Endothelial cell (in vitro differentiated cells): ENCODE measurements around the gene SDF2. TPM values are rescaled to one million over a fixed set of nuclear protein-coding genes. Genes with fewer than 3 reads are reported as not detected.

Experiments used
- DNase-seq: peaks from one replicate; pipeline ENCODE4 v3.0.0; 2021; ENCODE audit warnings: low spot score
- H3K27ac Mint-ChIP-seq: one replicate; pipeline ENCODE4 v1.8.0; 2021; ENCODE audit warnings: mixed read lengths, inconsistent platforms; ENCODE audit not compliant: unreplicated experiment
- H3K27me3 Mint-ChIP-seq: one replicate; pipeline ENCODE4 v1.8.0; 2021; ENCODE audit warnings: mild to moderate bottlenecking, moderate library complexity, mixed read lengths, inconsistent platforms; ENCODE audit not compliant: unreplicated experiment
- H3K36me3 Mint-ChIP-seq: one replicate; pipeline ENCODE4 v1.8.0; 2021; ENCODE audit warnings: mild to moderate bottlenecking, low read depth, mixed read lengths, inconsistent platforms; ENCODE audit not compliant: unreplicated experiment
- H3K4me1 Mint-ChIP-seq: one replicate; pipeline ENCODE4 v1.8.0; 2021; ENCODE audit warnings: mild to moderate bottlenecking, mixed read lengths, inconsistent platforms; ENCODE audit not compliant: unreplicated experiment
- H3K4me3 Mint-ChIP-seq: one replicate; pipeline ENCODE4 v1.8.0; 2021; ENCODE audit warnings: mild to moderate bottlenecking, mixed read lengths, inconsistent platforms; ENCODE audit not compliant: unreplicated experiment
- H3K9me3 Mint-ChIP-seq: one replicate; pipeline ENCODE4 v1.8.0; 2021; ENCODE audit warnings: mixed read lengths, inconsistent platforms; ENCODE audit not compliant: unreplicated experiment
- CTCF ChIP-seq: fragments of 200-600 bp; sonication (generic); IDR thresholded peaks from one replicate; pipeline ENCODE4 v1.5.0; 2021; ENCODE audit warnings: antibody characterized with exemption; ENCODE audit not compliant: unreplicated experiment
- total RNA-seq: library from RNA; stranded (reverse); fragmentation: NEBNext Ultra II Directional; extraction: Animal tissue kit (Norgen Biotek cat#: 25700); gene quantifications from one replicate; pipeline ENCODE4 v1.2.1, GENCODE V29; 2021; ENCODE audit not compliant: unreplicated experiment

The SDF2 gene
- total RNA-seq, 1 donor from 2014 or later, result 52.8 TPM

GRCh38 chr17:28698253-28698941 is 36.7 kb upstream of the SDF2 start:
- Mint-ChIP-seq H3K4me1 (peaks cover 12% of the 10 kb centered on the region), H3K27ac (peak overlapping the region; percentile 30), H3K9me3 (no peaks in the 10 kb centered on the region), H3K4me3 (peak overlapping the region; percentile 57), H3K36me3 (peaks cover 79% of the 10 kb centered on the region), H3K27me3 (peaks cover 7% of the 10 kb centered on the region)
- no peak for TF ChIP-seq CTCF
- DNase-seq, result no peak

GRCh38 chr17:28693869-28694268 is 32.2 kb upstream of the SDF2 start:
- Mint-ChIP-seq H3K9me3 (no peaks in the 10 kb centered on the region), H3K4me3 (no peak overlapping the region), H3K4me1 (peaks cover 3% of the 10 kb centered on the region), H3K36me3 (peaks cover 54% of the 10 kb centered on the region), H3K27me3 (peaks cover 3% of the 10 kb centered on the region), H3K27ac (no peak overlapping the region)
- no peak for DNase-seq
- TF ChIP-seq CTCF, result no peak

GRCh38 chr17:28689011-28689410 is 27.3 kb upstream of the SDF2 start:
- peaks cover 4% of the 10 kb centered on the region for H3K27me3 Mint-ChIP-seq

GRCh38 chr17:28688481-28688880 is 26.8 kb upstream of the SDF2 start:
- H3K36me3 Mint-ChIP-seq, result peaks cover 51% of the 10 kb centered on the region
- no peak overlapping the region for H3K4me3 Mint-ChIP-seq
- no peaks in the 10 kb centered on the region for H3K4me1 Mint-ChIP-seq
- H3K27me3 Mint-ChIP-seq, result peaks cover 4% of the 10 kb centered on the region
- H3K27ac Mint-ChIP-seq, result no peak overlapping the region
- TF ChIP-seq CTCF, result no peak
- no peaks in the 10 kb centered on the region for H3K9me3 Mint-ChIP-seq
- DNase-seq, result no peak

More at GRCh38 chr17:28689011-28689410, 27.3 kb upstream of the SDF2 start:
- Mint-ChIP-seq H3K27ac (no peak overlapping the region), H3K4me1 (no peaks in the 10 kb centered on the region), H3K4me3 (peak overlapping the region; percentile 31), H3K36me3 (peaks cover 51% of the 10 kb centered on the region), H3K9me3 (no peaks in the 10 kb centered on the region)
- no peak for TF ChIP-seq CTCF
- no peak for DNase-seq

- TF ChIP-seq CTCF, result no peak
- H3K36me3 Mint-ChIP-seq, result peaks cover 64% of the 10 kb centered on the region
- no peak overlapping the region for H3K27ac Mint-ChIP-seq
- H3K27me3 Mint-ChIP-seq, result peaks cover 4% of the 10 kb centered on the region
- DNase-seq, result no peak
- H3K4me1 Mint-ChIP-seq, result no peaks in the 10 kb centered on the region
- H3K4me3 Mint-ChIP-seq, result peak overlapping the region; percentile 67
- no peaks in the 10 kb centered on the region for H3K9me3 Mint-ChIP-seq
These were observed 24.6 kb upstream of the SDF2 start for GRCh38 chr17:28686296-28686695.
